Kidney (tissue), 14 donors: ENCODE results near the gene GNAS. TPM values are rescaled to one million over a fixed set of nuclear protein-coding genes. Genes with fewer than 3 reads are reported as not detected.
A peak's percentile ranks its signal among the peaks of the same experiment; 100 is the strongest.

Experiments used
- DNase-seq, 5 donors: peaks; one replicate each; pipeline ENCODE4 v3.0.0-alpha.2; 2013 to 2020
- FAIRE-seq: peaks from 2 replicates; lab custom pipeline; 2012; peaks lifted over from hg19 to GRCh38; lab: Jason Lieb, UNC
- H3K27ac ChIP-seq, 2 donors: one replicate each; pipeline ENCODE4 v1.7.0; 2013; ENCODE audit warnings: low read depth in 2 of 2, low read length in 2 of 2, inconsistent platforms in 1 of 2
- H3K27me3 ChIP-seq: one replicate; pipeline ENCODE4 v1.7.1; 2013; ENCODE audit warnings: low read length, inconsistent platforms; ENCODE audit not compliant: control insufficient read depth, insufficient read depth
- H3K36me3 ChIP-seq, 3 donors: one replicate each; pipeline versions ENCODE4 v1.7.0 to v1.7.1; 2013; ENCODE audit warnings: low read length in 3 of 3, control low read depth in 1 of 3, inconsistent platforms in 1 of 3; ENCODE audit not compliant: insufficient read depth in 3 of 3, control insufficient read depth in 2 of 3
- H3K4me1 ChIP-seq, 3 donors: one replicate each; pipeline versions ENCODE4 v1.7.0 to v1.7.1; 2013; ENCODE audit warnings: low read length in 3 of 3, inconsistent platforms in 1 of 3, low read depth in 1 of 3; ENCODE audit not compliant: control insufficient read depth in 2 of 3, insufficient read depth in 2 of 3
- H3K4me3 ChIP-seq, 3 donors: one replicate each; pipeline versions ENCODE4 v1.7.0 to v1.8.1; 2013; ENCODE audit warnings: low read length in 3 of 3, control low read depth in 1 of 3, inconsistent platforms in 1 of 3
- H3K9ac ChIP-seq, 3 donors: one replicate each; pipeline versions ENCODE4 v1.7.0 to v1.7.1; 2013; ENCODE audit warnings: low read length in 3 of 3, control low read depth in 1 of 3, inconsistent platforms in 1 of 3
- H3K9me3 ChIP-seq, 3 donors: one replicate each; pipeline versions ENCODE4 v1.7.0 to v1.7.1; 2013; ENCODE audit warnings: low read length in 3 of 3, control low read depth in 1 of 3, inconsistent platforms in 1 of 3; ENCODE audit not compliant: control insufficient read depth in 2 of 3, insufficient read depth in 1 of 3
- intact Hi-C: fragments of 100-400 bp; cut with DNase I; formaldehyde crosslinking; loops from one replicate; pipeline ENCODE4 v1.11.1; 2022
- polyA plus RNA-seq: library from polyadenylated mRNA; stranded (reverse); fragments of 350-450 nt; fragmentation: Illumina TruSeq; extraction: RNeasy Lipid Tissue Mini Kit (QIAGEN cat#74804); gene quantifications from one replicate; pipeline ENCODE4 v1.2.3, GENCODE V29; 2014; ENCODE audit warnings: low read depth, low replicate concordance; ENCODE audit not compliant: insufficient read depth
- total RNA-seq: library from RNA; stranded (reverse); fragmentation: NEBNext Ultra II Directional; extraction: Animal tissue kit (Norgen Biotek cat#: 25700); gene quantifications from one replicate; pipeline ENCODE4 v1.2.1, GENCODE V29; 2021
- TF ChIP-seq, protein P1 (sequence below): IDR thresholded peaks from 3 replicates; pipeline ENCODE4 v1.5.1; 2012; ENCODE audit warnings: mild to moderate bottlenecking, moderate library complexity, borderline replicate concordance; ENCODE audit not compliant: insufficient read depth; ENCODE audit errors: extremely low read depth
- donor health status: control.
- donor health status: control.
- donor health status: control.
- donor health status: control.
- donor health status: control.
- donor health status: DM: yes; HTN: yes; CAD: no.
- donor health status: Normal renal cell carcinoma (clear cell type).

Gene GNAS
- total and polyA plus RNA-seq, 2 donors from 2014 or later = 792 to 867 TPM

GRCh38 chr20:58891718-58892140 lies 39.2 kb downstream of the GNAS start:
- TF ChIP-seq, protein P1, sequence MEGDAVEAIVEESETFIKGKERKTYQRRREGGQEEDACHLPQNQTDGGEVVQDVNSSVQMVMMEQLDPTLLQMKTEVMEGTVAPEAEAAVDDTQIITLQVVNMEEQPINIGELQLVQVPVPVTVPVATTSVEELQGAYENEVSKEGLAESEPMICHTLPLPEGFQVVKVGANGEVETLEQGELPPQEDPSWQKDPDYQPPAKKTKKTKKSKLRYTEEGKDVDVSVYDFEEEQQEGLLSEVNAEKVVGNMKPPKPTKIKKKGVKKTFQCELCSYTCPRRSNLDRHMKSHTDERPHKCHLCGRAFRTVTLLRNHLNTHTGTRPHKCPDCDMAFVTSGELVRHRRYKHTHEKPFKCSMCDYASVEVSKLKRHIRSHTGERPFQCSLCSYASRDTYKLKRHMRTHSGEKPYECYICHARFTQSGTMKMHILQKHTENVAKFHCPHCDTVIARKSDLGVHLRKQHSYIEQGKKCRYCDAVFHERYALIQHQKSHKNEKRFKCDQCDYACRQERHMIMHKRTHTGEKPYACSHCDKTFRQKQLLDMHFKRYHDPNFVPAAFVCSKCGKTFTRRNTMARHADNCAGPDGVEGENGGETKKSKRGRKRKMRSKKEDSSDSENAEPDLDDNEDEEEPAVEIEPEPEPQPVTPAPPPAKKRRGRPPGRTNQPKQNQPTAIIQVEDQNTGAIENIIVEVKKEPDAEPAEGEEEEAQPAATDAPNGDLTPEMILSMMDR = no peak
- Histone ChIP-seq H3K4me1 (peaks cover 0 to 15% (median 14%) of the 10 kb centered on the region in 3 donors), H3K27ac (peak overlapping the region; percentile 97 to 99), H3K27me3 (no peaks in the 10 kb centered on the region), H3K36me3 (no peaks in the 10 kb centered on the region), H3K9me3 (no peaks in the 10 kb centered on the region), H3K9ac (peak overlapping the region in 1 of 3 donors; percentile 82), H3K4me3 (peak overlapping the region; percentile 61 to 93 (median 76))
- FAIRE-seq = no peak
- intact Hi-C loops = no loop called here
- DNase-seq = peak in 3 of 5 donors; percentile 72 to 85 (median 80)

DNA sequence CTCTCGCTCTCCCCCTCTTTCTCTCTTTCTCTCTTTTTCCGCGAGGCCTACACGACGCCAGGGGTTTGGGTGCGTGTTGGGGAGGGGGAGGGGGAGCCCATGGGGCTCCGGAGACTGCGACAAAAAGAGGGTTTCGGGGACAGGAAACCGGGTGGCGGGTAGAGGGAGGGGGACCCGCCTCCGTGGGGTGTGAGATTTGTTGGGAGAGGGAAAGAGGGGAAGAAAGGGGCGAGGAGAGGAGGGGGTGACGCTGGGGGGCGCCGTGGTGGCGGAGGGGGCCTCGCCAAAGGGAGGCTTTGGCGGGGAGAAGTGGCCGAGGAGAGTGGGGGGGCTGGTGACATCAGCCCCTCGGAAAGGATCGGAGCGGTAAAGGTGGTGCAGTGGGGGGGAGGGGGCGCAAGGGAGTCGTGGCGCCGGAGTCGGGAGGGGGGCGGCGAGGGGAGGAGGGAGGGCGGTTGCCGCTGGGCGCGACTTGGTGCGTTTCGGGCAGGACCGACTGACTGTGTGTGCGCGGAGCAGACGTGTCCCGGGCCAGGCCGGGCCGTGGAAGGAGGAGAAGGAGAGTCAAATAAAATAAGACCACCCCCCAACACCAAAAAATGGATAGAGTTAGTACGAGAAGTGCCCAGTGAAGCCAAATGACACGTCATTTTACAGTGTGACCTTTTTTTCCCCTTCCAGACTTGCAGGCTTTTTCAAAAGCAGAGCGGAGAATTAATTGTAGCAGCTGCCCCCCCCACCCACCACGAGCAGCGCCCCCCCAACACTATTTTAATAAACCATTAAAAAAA lies 39.8 kb downstream of the GNAS start:
- H3K9me3 ChIP-seq = no peaks in the 10 kb centered on the region
- peak overlapping the region; percentile 76 to 93 (median 80) for H3K4me3 ChIP-seq
- intact Hi-C loops = no loop called here
- peak overlapping the region in 2 of 3 donors; percentile 69 to 82 for H3K9ac ChIP-seq
- H3K4me1 ChIP-seq = peaks cover 0 to 15% (median 14%) of the 10 kb centered on the region in 3 donors
- DNase-seq (peak; percentile 86 to 94 (median 90)), FAIRE-seq (no peak)
- H3K36me3 ChIP-seq = no peaks in the 10 kb centered on the region
- no peaks in the 10 kb centered on the region for H3K27me3 ChIP-seq
- TF ChIP-seq, protein P1 = no peak
- H3K27ac ChIP-seq = peak overlapping the region; percentile 97 to 99

DNA sequence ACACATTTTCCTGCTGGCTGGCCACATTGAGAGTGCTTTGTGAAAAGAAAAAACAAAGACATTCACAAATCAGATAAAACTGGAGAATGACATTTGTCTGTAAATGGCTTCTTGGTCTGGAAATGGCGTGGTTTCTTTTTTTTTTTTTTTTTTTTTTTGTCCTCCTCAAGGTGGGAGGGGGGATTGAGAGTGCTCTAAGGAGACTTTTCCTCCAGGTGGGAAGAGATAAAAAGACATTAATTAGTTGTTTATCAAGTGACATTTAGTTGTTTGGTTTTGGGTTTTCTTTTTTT lies 40.4 kb downstream of the GNAS start:
- intact Hi-C loops = no loop called here
- peaks cover 0 to 15% (median 15%) of the 10 kb centered on the region in 3 donors for H3K4me1 ChIP-seq
- no peaks in the 10 kb centered on the region for H3K9me3 ChIP-seq
- no peaks in the 10 kb centered on the region for H3K36me3 ChIP-seq
- TF ChIP-seq, protein P1 = no peak
- peak overlapping the region; percentile 97 to 99 for H3K27ac ChIP-seq
- H3K4me3 ChIP-seq = peak overlapping the region; percentile 76 to 93 (median 80)
- DNase-seq = peak in 1 of 5 donors; percentile 64
- H3K27me3 ChIP-seq = no peaks in the 10 kb centered on the region
- H3K9ac ChIP-seq = peak overlapping the region; percentile 24 to 77 (median 69)
- FAIRE-seq = no peak
